GM20431 (cell line): ENCODE results near the gene REEP5.

Experiments
- in situ Hi-C: fragments of 300-500 bp; cut with MseI, MboI; formaldehyde crosslinking; loops from one replicate; pipeline ENCODE4 v1.15.0; 2020; ENCODE audit warnings: low sequenced_read_pairs; ENCODE audit not compliant: unreplicated experiment

REEP5 gene

GRCh38 chr5:112849912-112850311, 72.1 kb downstream of the REEP5 start:
- in situ Hi-C loops, result no loop called here

GRCh38 chr5:112848116-112848811, 73.8 kb downstream of the REEP5 start:
- in situ Hi-C loops, result no loop called here

- in situ Hi-C loops, result no loop called here
These were observed 74.7 kb downstream of the REEP5 start for GRCh38 chr5:112847306-112847705.

- in situ Hi-C loops, result no loop called here
These were observed 75.5 kb downstream of the REEP5 start for GRCh38 chr5:112846556-112846955.

GRCh38 chr5:112844489-112844888, 77.5 kb downstream of the REEP5 start:
- in situ Hi-C loops, result no loop called here

- in situ Hi-C loops, result no loop called here
These were observed 88.1 kb downstream of the REEP5 start for GRCh38 chr5:112833971-112834370.

- in situ Hi-C loops, result no loop called here
These were observed 91.6 kb downstream of the REEP5 start for GRCh38 chr5:112830378-112830777.
